GM12878 (cell line): ENCODE results near the gene RNF149. TPM values are rescaled to one million over a fixed set of nuclear protein-coding genes. Genes with fewer than 3 reads are reported as not detected.

Source experiments
- ATF7 ChIP-seq: fragments of 450-650 bp; IDR thresholded peaks from 2 replicates; pipeline ENCODE4 v1.6.1; 2016; ENCODE audit warnings: low read depth, mild to moderate bottlenecking
- BCL11A ChIP-seq: IDR thresholded peaks from 2 replicates; pipeline ENCODE4 v1.6.1; 2011; ENCODE audit warnings: low read depth, low read length
- FOXM1 ChIP-seq: IDR thresholded peaks from 2 replicates; pipeline ENCODE4 v1.6.1; 2012; ENCODE audit warnings: low read depth, mild to moderate bottlenecking, inconsistent platforms, low read length, moderate library complexity
- IRF4 ChIP-seq: IDR thresholded peaks from 2 replicates; pipeline ENCODE4 v1.6.1; 2011; ENCODE audit warnings: low read depth, low read length
- JUND ChIP-seq: IDR thresholded peaks from 2 replicates; pipeline ENCODE4 v1.6.1; 2012; ENCODE audit warnings: low read depth, mild to moderate bottlenecking, low read length, improper control_type of control experiment, moderate library complexity
- NFYB ChIP-seq: IDR thresholded peaks from 2 replicates; pipeline ENCODE4 v1.6.1; 2011; ENCODE audit warnings: low read depth, mild to moderate bottlenecking, low read length, improper control_type of control experiment, moderate library complexity; ENCODE audit not compliant: insufficient read depth
- ZBTB40 ChIP-seq: fragments of 450-650 bp; IDR thresholded peaks from 2 replicates; pipeline ENCODE4 v1.6.1; 2016; ENCODE audit warnings: mild to moderate bottlenecking, moderate library complexity, borderline replicate concordance
- ZNF592 ChIP-seq: fragments of 450-650 bp; IDR thresholded peaks from 2 replicates; pipeline ENCODE4 v1.6.1; 2017; ENCODE audit warnings: mild to moderate bottlenecking, moderate library complexity
- polyA plus RNA-seq, 11 experiments: library from polyadenylated mRNA; depleted of rRNA in 4 of 11; unstranded in 6 of 11; stranded (reverse) in 5 of 11; fragments of >200 nt; fragmentation: Nextera tagmentation in 4 of 11; fragmentation: Illumina TruSeq in 1 of 11; extraction: Ambion mirVana in 4 of 11; extraction: Trizol in 1 of 11; gene quantifications; 1 replicate in 1 of 11; 2 replicates in 10 of 11; pipeline versions ENCODE4 v1.2.1 to v1.2.3, GENCODE V29; 2011 to 2016; ENCODE audit warnings: inconsistent platforms in 2 of 11, missing spikeins in 2 of 11, low read depth in 1 of 11
- total RNA-seq, 4 experiments: library from RNA; depleted of rRNA in 3 of 4; stranded (reverse); fragments of >200 nt in 3 of 4; fragmentation: Illumina TruSeq in 1 of 4; extraction: Trizol in 1 of 4; gene quantifications; 2 replicates each; pipeline versions ENCODE4 v1.2.1 to v1.2.3, GENCODE V29; 2013 to 2021

RNF149 gene
- total and polyA plus RNA-seq, 10 of the 15 experiments (the other 5 are each of a cell fraction or from before 2014, with no cell fraction given): 5.2 to 38.4 (median 16.3) TPM

- TF ChIP-seq ZBTB40 (peak; percentile 12; the same call in 1 of the 2 replicates), BCL11A (peak; percentile 67; the same call in 1 of the 2 replicates), IRF4 (peak; percentile 81; the same call in 1 of the 2 replicates), ZNF592 (0 out of 2 replicates have a peak, but pooled peaks have one; percentile 60), FOXM1 (peak; percentile 22; the same call in 1 of the 2 replicates), ATF7 (peak; percentile 83), NFYB (peak; percentile 61; the same call in 1 of the 2 replicates), JUND (peak; percentile 89)
Measured at GRCh38 chr2:101272045-101272784, 36.3 kb downstream of the RNF149 start (continued).
